Activated CD4-positive, alpha-beta T cell treated with anti-CD3 and anti-CD28 coated beads, Interleukin-2, amount 50 U/mL, for 16 hours (primary cell): ENCODE data around the gene KIAA0232.
A peak's percentile ranks its signal among the peaks of the same experiment; 100 is the strongest.
"Not testable (repeated sequence)": the region's sequence is repeated elsewhere in the genome, so short reads cannot be mapped to it uniquely, and the experiment has no call there.

Experiments used
- DNase-seq: peaks from one replicate; pipeline ENCODE4 v3.0.0-alpha.2; 2020

The KIAA0232 gene

GRCh38 chr4:6905516-6906445, 123.3 kb downstream of the KIAA0232 start:
- DNase-seq, result no peak

- DNase-seq, result not testable (repeated sequence)
Observed at GRCh38 chr4:6906486-6906885, 124.0 kb downstream of the KIAA0232 start.

GRCh38 chr4:6907658-6908191, 125.2 kb downstream of the KIAA0232 start:
- DNase-seq, result no peak

- DNase-seq, result no peak
Observed at GRCh38 chr4:6908432-6909112, 126.0 kb downstream of the KIAA0232 start.

- peak; percentile 85 for DNase-seq
Observed at GRCh38 chr4:6909113-6909969, 126.8 kb downstream of the KIAA0232 start, which contains the start of gene TBC1D14. TSS of gene TBC1D14 (plus strand) at chr4:6909826. CDS start at chr4:6923390, 13,564 bp downstream.

- DNase-seq, result no peak
Observed at GRCh38 chr4:6909970-6910339, 127.4 kb downstream of the KIAA0232 start.

- DNase-seq, result no peak
Observed at GRCh38 chr4:6910340-6910959, 127.9 kb downstream of the KIAA0232 start.

- no peak for DNase-seq
Observed at GRCh38 chr4:6910960-6911874, 128.7 kb downstream of the KIAA0232 start.

- DNase-seq, result not testable (repeated sequence)
Observed at GRCh38 chr4:6911917-6912316, 129.4 kb downstream of the KIAA0232 start.

GRCh38 chr4:6912441-6912840, 129.9 kb downstream of the KIAA0232 start:
- no peak for DNase-seq

GRCh38 chr4:6913350-6913905, 130.9 kb downstream of the KIAA0232 start:
- DNase-seq, result no peak

- DNase-seq, result no peak
Observed at GRCh38 chr4:6914448-6914847, 131.9 kb downstream of the KIAA0232 start.

GRCh38 chr4:6915041-6916005, 132.8 kb downstream of the KIAA0232 start:
- no peak for DNase-seq

- DNase-seq, result no peak
Observed at GRCh38 chr4:6916069-6916586, 133.6 kb downstream of the KIAA0232 start.

GRCh38 chr4:6916587-6917460, 134.3 kb downstream of the KIAA0232 start:
- peak; percentile 81 for DNase-seq

- DNase-seq, result no peak
Observed at GRCh38 chr4:6917461-6918271, 135.1 kb downstream of the KIAA0232 start.

GRCh38 chr4:6918338-6918737, 135.8 kb downstream of the KIAA0232 start:
- DNase-seq, result no peak
